HG02678 (cell line): Measurements from ENCODE around the gene GMPR2.

Source experiments
- ATAC-seq: cut with Tn5 transposase; IDR thresholded peaks from one replicate; pipeline ENCODE4 v1.9.1; 2021; ENCODE audit warnings: mild to moderate bottlenecking, moderate library complexity; ENCODE audit not compliant: unreplicated experiment

The GMPR2 gene

DNA sequence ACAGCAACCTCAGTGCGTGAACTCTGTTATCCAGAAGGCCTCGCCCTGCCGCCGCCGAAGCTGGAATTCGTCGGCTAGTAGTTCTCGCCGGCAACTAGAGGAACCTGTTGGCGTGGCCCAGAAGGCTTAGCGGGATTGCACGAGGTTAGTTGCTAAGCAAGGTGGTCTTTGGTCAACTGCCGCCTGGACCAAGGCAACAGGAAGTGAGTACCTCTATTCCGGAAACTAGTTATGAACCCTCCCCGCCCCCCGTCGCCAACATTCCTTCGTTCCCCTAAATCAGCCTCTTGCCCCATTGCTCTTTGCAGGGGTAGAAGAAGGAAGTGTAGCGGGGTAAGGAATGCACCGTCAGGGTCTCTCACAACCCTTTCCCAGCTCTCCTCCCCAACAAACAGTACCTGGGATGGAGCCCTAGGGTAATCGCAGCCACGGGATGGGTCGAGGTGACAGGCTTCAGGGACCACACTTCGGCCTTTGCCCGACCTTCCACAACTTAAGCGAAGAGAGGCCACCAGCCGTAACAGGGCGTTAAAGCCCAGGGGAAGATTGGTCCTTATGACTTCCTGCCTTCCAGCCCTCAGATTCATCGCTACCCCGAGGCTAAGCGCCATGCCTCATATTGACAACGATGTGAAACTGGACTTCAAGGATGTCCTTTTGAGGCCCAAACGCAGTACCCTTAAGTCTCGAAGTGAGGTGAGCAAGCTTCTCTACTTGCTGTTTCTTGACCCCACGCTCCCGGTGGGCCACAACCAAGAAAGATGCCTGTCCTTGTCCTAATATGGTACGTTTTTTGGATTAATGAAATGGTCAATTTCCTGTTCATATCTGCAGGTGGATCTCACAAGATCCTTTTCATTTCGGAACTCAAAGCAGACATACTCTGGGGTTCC lies at the start of gene GMPR2:
Gene GMPR2 (plus strand): TSS at position 285 of the 893 bp plus-strand sequence. CDS start 325 bp downstream, at position 610.
- peak; percentile 65 for ATAC-seq

DNA sequence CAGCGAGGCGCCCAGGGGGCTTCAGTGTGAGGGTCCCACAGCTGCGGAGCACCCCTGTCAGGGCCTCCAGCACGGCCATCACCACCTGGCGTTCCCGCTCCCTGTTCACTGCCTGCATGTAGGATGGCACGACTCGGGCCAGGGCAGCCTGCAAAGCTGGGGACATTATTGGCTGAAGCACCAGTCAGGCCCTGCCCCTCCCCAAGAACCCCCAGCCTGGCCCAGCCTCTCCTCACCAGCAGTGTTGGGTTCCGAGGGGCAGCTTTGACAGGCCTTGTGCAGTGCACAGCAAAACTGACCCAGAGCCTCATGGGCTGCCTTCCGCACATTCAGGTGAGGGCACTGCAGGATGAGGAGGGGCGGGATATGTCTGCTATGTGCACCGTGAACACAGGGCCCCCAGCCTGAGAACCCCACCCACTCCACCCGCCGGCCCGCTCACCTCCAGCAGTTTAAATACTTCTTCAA lies 49.7 kb upstream of the GMPR2 start:
- ATAC-seq = no peak

DNA sequence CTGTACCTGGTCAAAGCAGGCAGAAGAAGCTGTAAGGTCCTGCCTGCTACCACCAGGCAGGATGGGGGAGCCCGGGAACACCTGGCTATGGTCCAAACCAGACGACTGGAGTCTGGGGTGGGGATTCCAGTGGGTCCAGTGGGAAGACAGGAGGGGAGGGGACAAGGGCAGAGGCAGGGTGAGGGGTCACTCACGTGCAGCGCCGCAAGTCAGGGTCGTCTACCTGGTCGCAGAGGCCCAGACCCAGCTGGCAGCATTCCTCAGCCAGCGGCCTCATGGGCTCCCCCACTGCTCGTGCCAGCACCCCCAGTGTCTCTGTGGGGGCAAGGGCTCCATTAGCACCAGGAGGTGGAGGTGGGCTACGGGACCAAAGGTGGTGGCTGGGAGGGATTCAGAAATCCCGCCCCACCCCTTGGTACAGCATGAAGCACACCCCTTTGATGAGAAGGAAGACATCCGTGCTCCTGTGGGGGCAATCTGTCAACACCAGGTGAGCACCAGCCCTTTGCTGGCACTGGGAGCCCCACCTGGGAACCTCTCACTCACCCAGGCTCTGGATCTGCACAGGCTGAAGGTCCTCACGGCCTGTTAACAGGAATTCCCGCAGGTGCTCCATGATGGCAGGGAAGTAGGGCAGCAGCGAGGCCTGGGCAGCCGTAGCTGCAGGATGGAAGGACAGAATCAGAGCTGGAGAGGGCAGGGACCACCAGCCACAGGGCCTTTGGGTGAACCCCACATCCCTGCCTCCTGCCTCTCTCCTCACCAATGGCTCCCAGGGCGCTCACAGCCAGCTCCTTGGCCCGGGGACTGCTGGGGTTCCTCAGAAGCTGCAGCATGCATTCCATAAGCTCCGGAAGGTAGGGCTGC lies 48.4 kb upstream of the GMPR2 start:
- no peak for ATAC-seq

DNA sequence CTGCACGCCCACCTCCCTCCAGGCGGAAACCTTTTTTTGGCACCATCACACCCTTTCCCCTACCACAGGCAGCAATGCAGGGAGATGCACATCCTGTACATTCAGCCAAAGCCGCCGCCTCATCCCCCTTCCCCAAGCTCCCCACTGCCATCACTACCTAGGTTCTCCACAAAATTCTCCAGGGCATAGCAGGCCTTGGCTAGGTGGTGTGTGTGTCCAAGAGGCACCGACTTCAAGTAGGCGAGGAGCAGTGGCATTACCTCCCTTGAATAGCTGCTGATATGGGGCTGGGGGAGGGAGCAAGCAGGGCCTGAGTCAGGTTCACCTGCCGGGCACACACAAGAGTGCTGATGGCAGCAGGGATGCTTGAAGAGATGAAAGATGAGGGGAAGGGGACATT lies 47.7 kb upstream of the GMPR2 start:
- ATAC-seq = no peak

DNA sequence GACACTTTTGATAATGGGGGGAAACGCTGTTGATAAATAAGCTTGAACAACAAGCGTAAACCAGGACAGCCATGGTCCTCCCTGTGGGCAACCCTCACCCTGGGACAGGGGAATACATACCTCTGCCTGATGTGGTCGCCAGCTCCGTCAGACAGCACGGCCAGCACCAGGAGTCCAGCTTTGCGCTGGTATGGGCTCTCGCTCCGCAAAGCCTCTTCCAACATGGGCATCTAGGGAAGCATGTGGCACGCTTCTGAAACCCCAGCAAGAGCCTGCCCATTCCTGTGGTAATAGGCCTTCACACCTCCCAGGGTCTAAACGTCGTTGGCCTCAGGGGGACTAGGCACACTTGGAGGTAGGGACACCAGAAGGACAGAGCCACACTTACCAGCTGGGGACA lies 47.0 kb upstream of the GMPR2 start:
- ATAC-seq = no peak

DNA sequence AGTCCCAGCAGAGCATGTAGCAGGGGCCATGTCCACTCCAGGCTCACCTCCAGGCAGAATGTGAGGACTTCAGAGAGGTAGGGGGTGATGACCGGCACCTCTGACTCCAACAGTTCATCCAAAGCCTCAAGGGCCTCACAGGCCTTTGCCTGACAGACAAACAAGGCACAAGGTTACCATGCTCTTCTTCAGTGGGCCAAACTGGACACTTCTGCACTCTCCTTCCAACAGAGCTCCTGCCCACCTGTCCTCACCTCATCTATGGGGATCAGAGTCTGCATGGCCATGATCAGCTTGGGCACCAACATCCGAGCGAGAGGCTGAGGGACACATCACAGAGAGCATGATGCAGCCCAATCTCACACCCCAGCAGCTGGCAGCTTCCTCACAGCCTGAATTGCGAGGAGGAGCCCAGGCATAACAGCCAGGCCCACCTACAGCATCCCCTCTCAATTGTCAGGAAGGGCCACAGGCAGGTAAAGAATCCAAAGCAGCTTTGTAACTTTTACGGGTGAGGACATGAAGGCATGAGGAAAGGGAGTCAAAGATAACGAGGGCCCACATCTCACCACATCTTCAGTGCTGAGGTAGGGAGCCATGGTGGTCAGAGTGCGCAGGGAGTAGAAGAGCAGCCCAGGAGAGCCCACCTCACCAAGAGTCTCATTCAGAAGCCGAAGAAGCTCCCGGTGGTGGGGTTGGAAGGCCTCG lies 45.7 kb upstream of the GMPR2 start:
- ATAC-seq = no peak

DNA sequence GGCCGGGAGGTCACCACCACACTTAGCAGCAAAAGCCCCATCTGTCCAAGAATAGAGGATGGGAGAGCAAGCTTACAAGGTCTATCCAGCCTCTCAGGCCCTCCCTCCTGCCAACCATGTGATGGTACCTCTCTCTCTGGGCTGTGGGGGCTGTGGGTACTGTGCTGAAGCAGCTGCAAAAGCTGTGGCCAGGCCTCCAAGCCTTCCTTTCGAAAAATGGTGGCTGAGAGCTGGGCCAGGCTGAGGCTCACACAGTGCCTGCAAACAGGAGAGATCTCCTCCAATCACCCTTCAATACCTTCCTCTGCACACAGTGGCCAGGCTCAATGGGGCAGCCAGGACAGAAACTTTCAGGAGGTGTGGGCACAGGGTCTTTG lies 45.2 kb upstream of the GMPR2 start:
- ATAC-seq = no peak

DNA sequence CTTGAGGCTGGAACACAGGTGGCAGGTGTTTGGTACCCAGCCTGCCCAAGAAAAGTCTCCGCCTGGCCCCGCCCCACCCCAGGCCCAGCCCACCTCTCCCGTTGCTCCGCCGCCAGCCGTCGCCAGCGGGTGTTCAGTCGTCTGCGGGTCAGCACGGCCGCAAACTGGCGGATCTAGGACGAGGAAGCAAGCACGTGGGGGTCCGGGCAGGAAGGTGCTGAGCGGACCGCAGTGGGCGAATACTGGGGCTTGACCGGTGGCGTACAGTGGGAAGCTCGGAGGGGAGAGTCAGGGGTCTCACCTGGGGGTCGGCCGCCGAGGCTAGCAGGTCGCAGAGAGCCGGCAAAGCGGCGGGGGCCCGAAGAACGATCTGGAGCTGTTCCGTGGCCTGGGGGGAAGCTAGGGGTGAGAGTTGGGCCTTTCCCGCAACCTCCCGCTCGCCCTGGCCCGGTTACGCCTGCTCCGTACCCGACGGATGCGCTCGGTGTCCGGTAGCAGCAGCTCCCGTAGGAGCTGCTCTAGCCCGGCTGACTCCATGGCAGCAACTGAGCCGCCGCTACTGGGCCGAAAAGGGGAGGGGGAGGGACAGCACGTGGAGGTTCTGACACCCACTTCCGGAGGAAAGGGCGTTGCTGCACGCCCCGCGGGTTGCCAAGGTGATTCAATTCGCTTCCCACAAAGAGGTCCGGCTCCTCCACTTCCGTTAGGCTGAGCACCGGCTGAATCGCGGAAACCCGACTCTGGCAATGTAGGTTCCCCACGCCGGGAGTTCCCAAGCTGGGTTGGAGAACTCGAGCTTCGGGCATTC lies 44.3 kb upstream of the GMPR2 start, which contains the start of gene IPO4:
Gene IPO4 (minus strand): TSS at position 566 of the 808 bp plus-strand sequence. CDS start 29 bp downstream, at position 537.
- ATAC-seq = peak; percentile 90

DNA sequence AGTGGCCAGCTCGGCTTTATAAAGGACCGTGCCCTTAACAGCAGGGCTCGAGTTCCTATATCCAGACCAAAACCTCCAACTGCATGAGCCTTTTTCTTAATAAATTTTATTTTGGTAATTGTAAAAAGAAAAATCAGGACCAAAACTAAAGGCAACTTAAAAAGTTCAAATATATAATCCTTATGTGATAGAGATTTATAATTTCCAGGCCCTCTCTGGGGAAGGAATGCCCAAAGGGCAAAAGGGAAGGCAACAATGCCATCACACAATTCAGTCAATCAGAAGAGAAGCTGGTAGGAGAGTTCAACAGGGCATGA lies 43.7 kb upstream of the GMPR2 start:
- no peak for ATAC-seq

DNA sequence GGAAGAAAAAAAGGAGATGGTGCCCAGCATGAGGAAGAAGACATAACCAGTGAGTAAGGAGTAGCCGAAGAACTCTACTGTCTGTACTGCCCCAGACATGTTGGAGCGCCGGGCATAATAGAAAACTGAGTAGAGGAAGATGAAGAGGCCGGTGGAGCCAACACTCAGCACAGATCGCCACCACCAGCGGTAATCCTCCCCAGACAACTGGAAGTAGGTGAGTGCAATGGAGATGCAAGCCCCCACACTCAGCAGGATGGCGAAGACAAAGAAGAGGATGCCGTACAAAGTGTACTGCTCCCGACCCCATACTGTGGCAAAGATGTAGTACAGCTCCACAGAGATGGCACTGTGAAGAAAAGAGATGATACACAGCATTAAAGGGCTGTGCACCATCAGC lies 43.3 kb upstream of the GMPR2 start:
- ATAC-seq = no peak

DNA sequence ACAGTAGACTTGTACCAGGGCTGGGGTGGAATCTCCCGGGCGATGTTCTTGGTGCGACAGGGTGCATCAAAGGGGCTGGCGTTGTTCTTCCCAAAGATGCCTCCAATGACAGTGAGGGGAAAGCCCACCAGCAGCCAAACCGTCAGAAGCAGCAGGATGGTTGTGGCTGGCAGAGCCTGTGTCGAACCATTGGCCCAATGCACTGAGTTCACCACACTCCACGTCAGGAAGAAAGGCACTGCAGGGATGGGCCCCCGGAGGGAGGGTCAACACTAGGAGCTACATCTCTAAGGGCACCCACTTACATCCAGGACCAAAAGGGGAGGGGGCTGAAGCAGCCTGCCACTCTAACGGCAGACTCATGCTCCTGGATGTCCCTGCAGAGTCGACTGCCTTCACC lies 42.3 kb upstream of the GMPR2 start:
- no peak for ATAC-seq

DNA sequence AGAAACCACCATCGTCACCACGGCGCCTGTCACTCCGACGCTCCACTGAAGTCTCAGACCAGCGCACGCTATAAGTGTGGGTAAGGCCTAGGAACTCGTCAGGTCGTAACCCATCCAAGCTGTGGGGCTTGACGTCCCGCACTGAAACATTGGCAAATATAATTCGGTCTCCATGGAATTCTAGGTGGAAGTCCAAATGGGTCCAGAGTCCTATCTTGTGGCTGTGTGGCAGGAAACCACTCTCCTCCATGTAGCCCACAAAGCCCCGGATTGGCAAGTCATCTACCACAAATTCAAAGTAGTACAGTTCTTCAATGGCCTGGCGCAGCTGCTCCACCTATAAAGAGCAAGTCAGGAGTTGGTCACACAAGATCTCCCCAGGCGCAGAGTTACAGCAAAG lies 39.8 kb upstream of the GMPR2 start:
- ATAC-seq = no peak

DNA sequence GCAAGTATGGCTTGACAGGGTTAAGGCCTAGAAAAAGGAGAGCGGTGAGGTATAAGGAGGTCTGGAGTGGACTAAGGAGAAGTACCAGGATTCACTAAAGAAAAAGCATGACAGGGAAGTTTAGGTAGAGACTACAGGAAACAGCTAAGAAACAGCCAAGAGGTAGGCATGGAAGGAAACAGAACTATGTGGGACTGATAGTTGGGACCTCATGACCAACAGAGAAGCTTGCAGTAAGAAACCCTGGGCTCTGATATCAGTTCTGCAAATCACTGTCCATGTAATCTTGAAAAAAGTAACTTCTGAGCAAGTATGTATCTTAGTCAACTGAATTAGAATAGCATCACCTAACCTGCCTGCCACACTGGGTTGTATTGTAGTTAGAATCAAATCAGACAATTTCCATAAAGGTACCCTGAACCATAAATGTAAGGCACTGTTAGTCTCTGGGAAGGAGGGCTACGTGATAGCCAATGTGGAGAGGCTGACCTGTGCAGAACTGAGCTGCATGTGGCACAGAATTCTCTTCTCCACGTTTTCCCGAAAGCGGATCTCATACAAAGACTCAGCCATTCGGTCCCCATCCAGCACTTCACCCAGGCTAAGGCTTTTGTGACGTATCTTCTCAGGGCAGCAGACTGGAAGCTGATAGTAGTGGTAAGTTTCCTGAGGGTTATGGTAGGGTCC lies 38.4 kb upstream of the GMPR2 start:
- ATAC-seq = no peak

DNA sequence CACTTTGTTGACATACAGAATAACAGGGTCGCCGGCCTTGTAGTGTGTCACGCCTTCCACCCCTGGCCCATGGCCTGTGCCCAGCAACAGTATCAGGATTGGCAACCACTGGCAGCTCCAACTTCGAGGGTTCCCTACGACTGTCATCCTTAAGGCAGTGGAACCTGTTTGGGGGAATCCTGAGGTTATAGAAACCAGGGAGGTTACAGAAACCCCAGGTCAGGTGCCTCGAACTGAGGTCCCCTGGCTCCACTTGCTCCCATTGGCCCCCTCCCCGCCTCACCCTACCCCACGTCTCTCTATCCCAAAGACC lies 37.9 kb upstream of the GMPR2 start:
- ATAC-seq = no peak

DNA sequence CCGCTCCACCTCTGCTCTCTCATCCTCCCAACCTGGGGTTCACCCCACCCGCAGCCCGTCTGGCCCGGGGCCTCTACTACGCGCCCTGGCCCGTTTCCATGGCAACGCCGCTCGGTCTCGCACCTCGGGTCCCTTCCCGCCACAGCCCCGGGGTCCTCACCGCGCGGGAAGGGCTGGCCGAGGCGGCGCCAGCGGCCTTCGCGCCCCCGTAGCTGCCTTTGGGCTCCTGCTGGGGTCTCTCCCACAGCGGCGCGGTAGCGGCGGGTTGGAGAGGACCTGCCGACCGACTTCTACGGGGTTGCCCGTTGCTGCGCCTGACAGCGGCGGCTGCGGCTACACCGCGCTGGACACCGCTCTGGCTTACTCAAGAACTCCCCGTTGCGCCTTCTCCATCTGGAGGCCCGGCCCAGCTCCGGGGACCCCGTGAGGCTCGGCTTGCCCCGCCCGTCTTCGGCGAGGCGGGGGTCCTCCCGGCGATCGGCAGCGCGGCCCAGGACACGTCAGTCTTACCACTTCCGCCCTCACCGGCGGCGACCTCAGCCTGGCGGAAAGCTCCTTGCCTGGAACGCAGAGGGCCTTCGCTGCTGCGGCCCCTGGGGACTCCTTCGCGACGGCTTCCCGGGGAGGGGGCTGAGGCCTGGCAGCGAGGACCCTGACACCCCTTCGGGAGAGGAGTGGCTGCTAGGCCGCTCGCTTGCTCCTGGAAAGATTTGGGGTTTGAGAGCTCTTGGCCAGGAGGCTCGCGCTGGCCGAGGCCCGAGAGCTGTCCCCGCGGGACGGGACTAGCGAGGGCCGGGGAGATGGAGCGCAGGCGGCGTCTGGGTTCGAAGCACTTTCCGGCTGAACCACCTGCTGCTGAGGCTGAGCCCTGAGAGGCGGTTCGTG lies 37.3 kb upstream of the GMPR2 start, which contains the start of gene TM9SF1:
Gene TM9SF1 (minus strand): TSS at position 256 of the 885 bp plus-strand sequence. CDS start 422 bp downstream, outside the sequence.
- ATAC-seq = peak; percentile 81

DNA sequence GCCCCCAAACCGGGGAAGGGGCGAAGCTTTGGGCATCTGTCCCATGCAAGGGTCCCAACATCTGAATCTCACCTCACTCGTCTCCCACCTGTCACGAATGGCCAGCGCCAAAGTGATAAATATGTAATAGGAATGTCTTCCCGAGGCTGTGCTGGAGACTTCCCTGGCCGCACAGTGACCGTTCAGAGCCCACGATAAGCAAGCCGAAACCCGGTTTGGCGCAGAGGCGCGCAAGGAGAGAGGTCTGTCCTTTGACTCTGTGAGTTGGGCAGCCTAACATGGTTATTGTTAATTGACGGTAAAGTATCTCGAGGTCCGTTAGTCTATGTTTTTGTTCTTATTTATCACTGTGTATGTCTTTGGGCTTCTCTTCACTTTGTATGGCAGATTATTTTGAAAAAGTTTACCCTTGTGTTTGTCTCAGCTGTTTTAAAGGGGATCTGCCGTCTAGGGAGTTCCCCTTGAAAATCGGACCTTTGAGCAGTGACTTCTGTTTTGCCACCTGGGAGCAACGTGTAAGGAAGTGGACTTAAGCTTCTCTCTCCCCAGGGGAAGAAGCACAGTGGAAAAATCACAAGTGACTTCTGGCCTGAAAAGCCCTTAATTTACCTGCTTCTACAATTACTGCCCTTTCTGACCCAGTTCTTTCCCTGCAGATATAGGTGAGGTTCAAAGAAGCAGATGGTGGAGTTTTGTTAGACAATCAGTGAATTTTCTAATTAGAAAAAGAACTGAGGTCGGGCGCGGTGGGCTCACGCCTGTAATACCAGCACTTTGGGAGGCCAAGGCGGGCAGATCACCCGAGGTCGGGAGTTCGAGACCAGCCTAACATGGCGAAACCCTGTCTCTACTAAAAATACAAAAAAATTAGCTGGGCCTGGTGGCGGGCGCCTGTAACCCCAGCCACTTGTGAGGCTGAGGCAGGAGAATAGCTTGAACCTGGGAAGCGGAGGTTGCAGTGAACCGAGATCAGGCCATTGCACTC lies 36.4 kb upstream of the GMPR2 start:
- ATAC-seq = peak; percentile 27

DNA sequence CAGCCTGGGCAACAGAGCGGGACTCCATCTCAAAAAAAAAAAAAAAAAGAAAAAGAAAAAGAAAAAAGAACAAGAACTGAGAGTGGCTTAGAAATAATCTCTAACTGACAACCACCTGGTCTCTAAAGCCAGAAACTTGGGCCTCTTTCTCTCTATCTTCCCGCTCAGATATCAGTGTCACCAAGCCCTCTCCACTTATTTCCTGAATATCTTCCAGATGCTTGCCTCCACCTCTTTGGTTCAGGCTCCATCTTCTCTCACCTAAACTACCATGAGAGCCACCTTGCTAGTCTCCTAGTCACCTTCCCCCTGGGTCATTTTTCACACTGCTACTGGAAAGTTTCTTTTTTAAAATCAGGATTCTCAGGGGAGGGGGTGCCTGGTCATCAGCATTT lies 35.7 kb upstream of the GMPR2 start:
- no peak for ATAC-seq
